HEK293T (cell line): ENCODE results near the gene SYNE1.

ENCODE experiments used
- FOXM1 ChIP-seq: fragments of 450-650 bp; IDR thresholded peaks from 2 replicates; pipeline ENCODE4 v1.6.1; 2017; ENCODE audit warnings: mild to moderate bottlenecking, borderline replicate concordance
- HDGF ChIP-seq: fragments of 450-650 bp; IDR thresholded peaks from 2 replicates; pipeline ENCODE4 v1.6.1; 2017; ENCODE audit warnings: antibody characterized with exemption, borderline replicate concordance
- LEF1 ChIP-seq: fragments of 450-650 bp; IDR thresholded peaks from 2 replicates; pipeline ENCODE4 v1.6.1; 2017; ENCODE audit warnings: mild to moderate bottlenecking, borderline replicate concordance
- NFRKB ChIP-seq: fragments of 450-650 bp; IDR thresholded peaks from 2 replicates; pipeline ENCODE4 v1.6.1; 2016; ENCODE audit warnings: mild to moderate bottlenecking, moderate library complexity
- SUZ12 ChIP-seq: fragments of 450-650 bp; IDR thresholded peaks from 2 replicates; pipeline ENCODE4 v1.6.1; 2016; ENCODE audit warnings: mild to moderate bottlenecking
- TARDBP ChIP-seq: fragments of 450-650 bp; IDR thresholded peaks from 2 replicates; pipeline ENCODE4 v1.6.1; 2016

DNA sequence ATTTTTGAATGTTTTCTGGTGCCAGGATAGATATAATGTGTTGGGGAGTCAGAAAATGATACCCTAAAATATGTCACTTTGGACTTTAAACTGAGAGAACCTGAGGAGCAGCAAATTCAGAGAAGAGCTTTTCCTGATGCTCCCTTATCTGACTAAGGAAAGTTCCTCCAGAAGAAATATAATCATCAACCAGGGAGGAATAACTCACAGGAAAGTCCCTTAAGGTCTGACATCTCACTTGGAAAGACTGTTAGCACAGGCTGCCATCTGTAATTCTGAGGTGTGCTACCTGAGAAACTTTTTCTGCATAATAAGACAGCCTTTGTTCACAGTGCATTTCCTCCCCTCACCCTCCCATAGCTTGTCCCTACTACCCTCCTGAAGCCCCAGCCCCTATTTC is 218.6 kb downstream of the SYNE1 start:
- TF ChIP-seq TARDBP: no peak
- TF ChIP-seq HDGF: no peak
- TF ChIP-seq FOXM1: no peak
- no peak for TF ChIP-seq LEF1
- TF ChIP-seq NFRKB: no peak
- no peak for TF ChIP-seq SUZ12
